Right lobe of liver (tissue), 4 donors: ENCODE results near the gene LIPG.

Source experiments
- POLR2A ChIP-seq: fragments of 450-650 bp; IDR thresholded peaks from one replicate; pipeline ENCODE4 v1.6.1; 2017; ENCODE audit warnings: antibody characterized with exemption, mild to moderate bottlenecking
- TF ChIP-seq, protein P1 (sequence below), 4 donors: fragments of 200-600 bp in 3 of 4; fragments of 450-650 bp in 1 of 4; IDR thresholded peaks; one replicate each; pipeline versions ENCODE4 v1.5.1 to v1.8.0; 2016 to 2022; ENCODE audit warnings: antibody characterized with exemption in 4 of 4, mild to moderate bottlenecking in 2 of 4
- donor health status: DM: no; HTN: no; CAD: no.
- donor health status: DM: no; HTN: no; CAD: no.
- donor health status: DM: no; HTN: yes; CAD: no.

DNA sequence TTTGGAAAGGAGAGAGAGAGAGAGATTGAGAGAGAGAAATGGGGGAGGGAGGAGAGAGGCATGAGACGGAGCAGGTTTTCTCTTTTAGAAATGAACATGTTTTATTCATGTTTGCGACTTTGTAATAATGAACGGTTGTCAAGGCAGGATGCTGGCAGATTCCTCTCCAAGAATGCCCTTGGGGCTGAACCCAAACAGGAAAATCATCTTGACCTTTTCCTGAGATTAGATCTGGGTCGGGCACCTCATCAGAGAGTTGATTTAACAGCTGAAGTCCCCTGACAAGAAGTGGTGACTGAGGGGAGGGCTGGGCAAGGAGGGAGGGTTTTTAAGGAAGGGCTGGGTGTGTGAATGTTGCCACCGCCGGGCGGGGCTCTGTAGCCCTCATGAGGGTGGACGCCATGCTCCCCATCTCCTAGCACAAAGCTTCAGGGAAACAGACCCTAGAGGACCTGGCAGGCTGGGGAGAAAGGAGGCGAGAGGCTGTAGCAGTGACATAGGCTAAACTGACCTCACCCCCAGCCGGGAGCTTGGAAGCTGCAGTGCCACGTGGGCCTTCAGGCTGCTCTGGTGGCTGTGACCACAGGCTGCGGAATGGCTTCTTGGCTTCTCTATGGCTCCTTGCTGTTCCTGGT lies 60.0 kb downstream of the LIPG start:
- TF ChIP-seq, protein P1, sequence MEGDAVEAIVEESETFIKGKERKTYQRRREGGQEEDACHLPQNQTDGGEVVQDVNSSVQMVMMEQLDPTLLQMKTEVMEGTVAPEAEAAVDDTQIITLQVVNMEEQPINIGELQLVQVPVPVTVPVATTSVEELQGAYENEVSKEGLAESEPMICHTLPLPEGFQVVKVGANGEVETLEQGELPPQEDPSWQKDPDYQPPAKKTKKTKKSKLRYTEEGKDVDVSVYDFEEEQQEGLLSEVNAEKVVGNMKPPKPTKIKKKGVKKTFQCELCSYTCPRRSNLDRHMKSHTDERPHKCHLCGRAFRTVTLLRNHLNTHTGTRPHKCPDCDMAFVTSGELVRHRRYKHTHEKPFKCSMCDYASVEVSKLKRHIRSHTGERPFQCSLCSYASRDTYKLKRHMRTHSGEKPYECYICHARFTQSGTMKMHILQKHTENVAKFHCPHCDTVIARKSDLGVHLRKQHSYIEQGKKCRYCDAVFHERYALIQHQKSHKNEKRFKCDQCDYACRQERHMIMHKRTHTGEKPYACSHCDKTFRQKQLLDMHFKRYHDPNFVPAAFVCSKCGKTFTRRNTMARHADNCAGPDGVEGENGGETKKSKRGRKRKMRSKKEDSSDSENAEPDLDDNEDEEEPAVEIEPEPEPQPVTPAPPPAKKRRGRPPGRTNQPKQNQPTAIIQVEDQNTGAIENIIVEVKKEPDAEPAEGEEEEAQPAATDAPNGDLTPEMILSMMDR (IDR thresholded peaks at IDR 0.05) = no peak
- no peak for TF ChIP-seq POLR2A
